HK-2 (cell line): ENCODE results near the gene UGT2B11.
"Not testable (repeated sequence)": the region's sequence is repeated elsewhere in the genome, so short reads cannot be mapped to it uniquely, and the experiment has no call there.

Experiments used
- DNase-seq: peaks from one replicate; pipeline ENCODE4 v3.0.0-alpha.2; 2018; ENCODE audit not compliant: unreplicated experiment

The UGT2B11 gene

GRCh38 chr4:69170233-69171134 lies 44.1 kb downstream of the UGT2B11 start:
- peak; percentile 44 for DNase-seq

GRCh38 chr4:69169171-69169570 lies 45.4 kb downstream of the UGT2B11 start:
- not testable (repeated sequence) for DNase-seq

GRCh38 chr4:69167300-69167699 lies 47.2 kb downstream of the UGT2B11 start:
- DNase-seq = no peak

GRCh38 chr4:69166376-69166775 lies 48.2 kb downstream of the UGT2B11 start:
- DNase-seq = peak; percentile 29

GRCh38 chr4:69165707-69166106 lies 48.8 kb downstream of the UGT2B11 start:
- not testable (repeated sequence) for DNase-seq

GRCh38 chr4:69156913-69157312 lies 57.6 kb downstream of the UGT2B11 start:
- no peak for DNase-seq

- no peak for DNase-seq
These were observed 60.5 kb downstream of the UGT2B11 start for GRCh38 chr4:69154021-69154420.
